K562 (cell line): ENCODE results near the gene DPP10. TPM values are rescaled to one million over a fixed set of nuclear protein-coding genes. Genes with fewer than 3 reads are reported as not detected.

Source experiments
- ATAC-seq: fragments of 200-7000 bp; cut with Tn5 transposase; 3 replicates; pipeline ENCODE4 v1.9.1; 2020; ENCODE audit warnings: moderate library complexity
- BruUV-seq: library from RNA; stranded (reverse); fragments of 400-500 nt; replicated peaks from 2 replicates; lab custom pipeline; 2021; lab: Mats Ljungman, UMichigan
- CTCF ChIA-PET: fragments of 300-600 bp; formaldehyde crosslinking; extraction: SDS; loops from one replicate; lab custom pipeline; 2021; ENCODE audit warnings: low intra/inter-chr PET ratio; lab: Yijun Ruan, JAX
- POLR2A ChIA-PET: fragments of 300-600, 350-650 bp; sonication (Branson Sonifier 250); formaldehyde crosslinking; extraction: SDS; loops from one replicate; lab custom pipeline; 2021; ENCODE audit warnings: antibody characterized with exemption, inconsistent platforms; lab: Yijun Ruan, JAX
- DNase-seq, 4 experiments: peaks; one replicate each; pipeline versions ENCODE4 v3.0.0 to v3.0.0-alpha.2; 2011 to 2018; ENCODE audit warnings: low spot score in 3 of 4, mixed read lengths in 3 of 4; ENCODE audit errors: extremely low read depth in 1 of 4
- FAIRE-seq: peaks from 2 replicates; lab custom pipeline; 2011; peaks lifted over from hg19 to GRCh38; lab: Jason Lieb, UNC
- H2AFZ ChIP-seq: 2 replicates; pipeline ENCODE4 v1.6.0; 2011; ENCODE audit warnings: low read depth, low read length, control low read depth, inconsistent platforms
- H3K27ac ChIP-seq: fragments of 200-600 bp; 3 replicates; pipeline ENCODE4 v1.8.0; 2011; ENCODE audit warnings: low read depth, mild to moderate bottlenecking, control low read depth, inconsistent platforms, low read length, moderate library complexity, mixed read lengths; ENCODE audit errors: extremely low read depth
- H3K27me3 ChIP-seq, 2 experiments: fragments of 300-600 bp in 1 of 2; 2 replicates in 1 of 2; 3 replicates in 1 of 2; pipeline versions ENCODE4 v1.6.0 to v1.8.0; 2011; ENCODE audit warnings: inconsistent platforms in 2 of 2, low read length in 2 of 2, mild to moderate bottlenecking in 1 of 2, mixed read lengths in 1 of 2, moderate library complexity in 1 of 2; ENCODE audit not compliant: control insufficient read depth in 2 of 2, insufficient read depth in 2 of 2
- H3K36me3 ChIP-seq: fragments of 300-600 bp; 3 replicates; pipeline ENCODE4 v1.8.0; 2011; ENCODE audit warnings: mild to moderate bottlenecking, low read length, inconsistent platforms; ENCODE audit not compliant: control insufficient read depth, insufficient read depth
- H3K4me1 ChIP-seq, 2 experiments: fragments of 200-600 bp in 1 of 2; replicated peaks in 1 of 2; 2 replicates in 1 of 2; 3 replicates in 1 of 2; pipeline versions ENCODE4 v1.5.1 to v1.8.0; 2011; ENCODE audit warnings: inconsistent platforms in 2 of 2, low read length in 2 of 2, mild to moderate bottlenecking in 1 of 2, mixed read lengths in 1 of 2, moderate library complexity in 1 of 2; ENCODE audit not compliant: control insufficient read depth in 2 of 2, insufficient read depth in 2 of 2
- H3K4me2 ChIP-seq: 2 replicates; pipeline ENCODE4 v1.6.1; 2011; ENCODE audit warnings: low read length, control low read depth, inconsistent platforms, mixed read lengths; ENCODE audit not compliant: insufficient read depth
- H3K4me3 ChIP-seq: fragments of 200-600 bp; sonication (generic), shearing (Covaris generic); 2 replicates; pipeline ENCODE4 v1.5.1; 2016; ENCODE audit warnings: control low read depth, inconsistent platforms
- H3K79me2 ChIP-seq: fragments of 200-600 bp; 3 replicates; pipeline ENCODE4 v1.8.0; 2011; ENCODE audit warnings: low read length, inconsistent platforms; ENCODE audit not compliant: control insufficient read depth, insufficient read depth
- H3K9ac ChIP-seq, 2 experiments: 2 replicates each; pipeline versions ENCODE4 v1.6.0 to v1.6.1; 2011; ENCODE audit warnings: low read depth in 2 of 2, low read length in 2 of 2, control low read depth in 1 of 2, inconsistent platforms in 1 of 2, mild to moderate bottlenecking in 1 of 2, mixed read lengths in 1 of 2; ENCODE audit not compliant: insufficient read depth in 1 of 2
- H3K9me1 ChIP-seq: one replicate; pipeline ENCODE4 v1.6.0; 2011; ENCODE audit warnings: inconsistent platforms, mild to moderate bottlenecking, low read length, moderate library complexity; ENCODE audit not compliant: control insufficient read depth, insufficient read depth
- H3K9me3 ChIP-seq: replicated peaks from 2 replicates; pipeline ENCODE4 v1.5.1; 2011; ENCODE audit warnings: low read depth, low read length, inconsistent platforms; ENCODE audit not compliant: control insufficient read depth, insufficient read depth
- H4K20me1 ChIP-seq: replicated peaks from 2 replicates; pipeline ENCODE4 v1.6.1; 2011; ENCODE audit warnings: low read length, inconsistent platforms, mixed read lengths; ENCODE audit not compliant: control insufficient read depth, insufficient read depth
- CCNT2 ChIP-seq: IDR thresholded peaks from 2 replicates; pipeline ENCODE4 v1.6.1; 2011; ENCODE audit warnings: borderline replicate concordance, low read depth, mild to moderate bottlenecking, moderate library complexity, mixed read lengths, low read length; ENCODE audit not compliant: insufficient read length; ENCODE audit errors: extremely low read depth
- NR1H2 ChIP-seq: sonication (generic); formaldehyde crosslinking; IDR thresholded peaks from 2 replicates; pipeline ENCODE4 v1.4.0; 2020; ENCODE audit warnings: mild to moderate bottlenecking, missing genetic modification reagents
- PHF20 ChIP-seq: fragments of 450-650 bp; IDR thresholded peaks from 2 replicates; pipeline ENCODE4 v1.6.1; 2018; ENCODE audit not compliant: partially characterized antibody
- RBFOX2 ChIP-seq: fragments of 200-400 bp; formaldehyde crosslinking; IDR thresholded peaks from 2 replicates; pipeline ENCODE4 v1.6.1; 2017; ENCODE audit warnings: low read depth, mild to moderate bottlenecking, low read length, moderate library complexity
- RFX7 ChIP-seq: fragments of 250-450 bp; sonication (Bioruptor Pico); IDR thresholded peaks from 2 replicates; pipeline ENCODE4 v1.5.1; 2021; ENCODE audit warnings: mild to moderate bottlenecking
- SMARCB1 ChIP-seq: IDR thresholded peaks from 2 replicates; pipeline ENCODE4 v1.6.1; 2011; ENCODE audit warnings: improper control_type of control experiment, low read depth; ENCODE audit not compliant: insufficient read length
- TEAD1 ChIP-seq, 2 experiments: fragments of 450-650 bp in 1 of 2; sonication (generic) in 1 of 2; formaldehyde crosslinking; IDR thresholded peaks; 2 replicates each; pipeline versions ENCODE4 v1.4.0 to v1.8.0; 2020 to 2022; ENCODE audit warnings: mild to moderate bottlenecking in 2 of 2, missing genetic modification reagents in 1 of 2
- XRCC5 ChIP-seq: fragments of 200-400 bp; formaldehyde crosslinking; IDR thresholded peaks from 2 replicates; pipeline ENCODE4 v1.6.1; 2017; ENCODE audit warnings: low read depth, mild to moderate bottlenecking, low read length
- ZNF184 ChIP-seq: sonication (generic); formaldehyde crosslinking; IDR thresholded peaks from 2 replicates; pipeline ENCODE4 v1.5.0; 2020; ENCODE audit warnings: missing genetic modification reagents
- ZNF23 ChIP-seq: fragments of 250-450 bp; sonication (Bioruptor Pico); IDR thresholded peaks from 2 replicates; pipeline ENCODE4 v1.4.0; 2020; ENCODE audit warnings: mild to moderate bottlenecking
- ZNF436 ChIP-seq: fragments of 250-450, 450-650 bp; sonication (Bioruptor Pico); formaldehyde crosslinking; IDR thresholded peaks from 2 replicates; pipeline ENCODE4 v1.7.0; 2020; ENCODE audit warnings: mild to moderate bottlenecking
- WGBS: fragments of 100-300 bp; shearing (Covaris generic); methylation state at CpG from one replicate; pipeline ENCODE4 v1.1.6; 2016; ENCODE audit warnings: low coverage, mixed read lengths; ENCODE audit not compliant: insufficient coverage; ENCODE audit errors: missing lambda C conversion rate; 5-methylcytosine and 5-hydroxymethylcytosine counted together
- in situ Hi-C: fragments of 300-500 bp; cut with MboI; formaldehyde crosslinking; loops from 4 replicates; pipeline ENCODE4 v1.15.0; 2018; ENCODE audit warnings: inconsistent platforms, mixed read lengths
- intact Hi-C: fragments of 100-400 bp; cut with micrococcal nuclease; formaldehyde crosslinking; loops from 2 replicates; pipeline ENCODE4 v1.14.2; 2022
- polyA plus RNA-seq, 8 experiments: library from polyadenylated mRNA; depleted of rRNA in 4 of 8; stranded (reverse) in 5 of 8; unstranded in 3 of 8; fragments of >200 nt; fragmentation: Nextera tagmentation in 2 of 8; fragmentation: Illumina TruSeq in 1 of 8; extraction: Ambion mirVana in 2 of 8; extraction: Trizol in 1 of 8; gene quantifications; 2 replicates each; pipeline versions ENCODE4 v1.2.1 to v1.2.3, GENCODE V29; 2011 to 2014; ENCODE audit warnings: inconsistent platforms in 1 of 8, missing spikeins in 1 of 8
- total RNA-seq, 7 experiments: library from RNA; depleted of rRNA in 6 of 7; stranded (reverse); fragments of >200 nt in 6 of 7; fragmentation: Illumina TruSeq in 2 of 7; extraction: Trizol in 2 of 7; gene quantifications; 2 replicates each; pipeline versions ENCODE4 v1.2.1 to v1.2.3, GENCODE V29; 2011 to 2021; ENCODE audit warnings: low replicate concordance in 1 of 7
- TF ChIP-seq, protein P1 (sequence below): fragments of 200-800 bp; sonication (Bioruptor generic); IDR thresholded peaks from 2 replicates; pipeline ENCODE4 v1.6.1; 2016; ENCODE audit warnings: missing genetic modification characterization, missing compliant biosample characterization

DPP10 gene
- total and polyA plus RNA-seq, 9 of the 15 experiments (the other 6 are each of a cell fraction or from before 2014, with no cell fraction given), result not detected

- H3K27me3 ChIP-seq, result no peaks in the 10 kb centered on the region
- no peak for TF ChIP-seq PHF20
- TF ChIP-seq SMARCB1, result no peak
- no peak for TF ChIP-seq TEAD1 (CRISPR knock-in tag; IDR thresholded peaks at IDR 0.05)
- no peak for TF ChIP-seq RBFOX2
- no peak for TF ChIP-seq CCNT2
- TF ChIP-seq, protein P1, sequence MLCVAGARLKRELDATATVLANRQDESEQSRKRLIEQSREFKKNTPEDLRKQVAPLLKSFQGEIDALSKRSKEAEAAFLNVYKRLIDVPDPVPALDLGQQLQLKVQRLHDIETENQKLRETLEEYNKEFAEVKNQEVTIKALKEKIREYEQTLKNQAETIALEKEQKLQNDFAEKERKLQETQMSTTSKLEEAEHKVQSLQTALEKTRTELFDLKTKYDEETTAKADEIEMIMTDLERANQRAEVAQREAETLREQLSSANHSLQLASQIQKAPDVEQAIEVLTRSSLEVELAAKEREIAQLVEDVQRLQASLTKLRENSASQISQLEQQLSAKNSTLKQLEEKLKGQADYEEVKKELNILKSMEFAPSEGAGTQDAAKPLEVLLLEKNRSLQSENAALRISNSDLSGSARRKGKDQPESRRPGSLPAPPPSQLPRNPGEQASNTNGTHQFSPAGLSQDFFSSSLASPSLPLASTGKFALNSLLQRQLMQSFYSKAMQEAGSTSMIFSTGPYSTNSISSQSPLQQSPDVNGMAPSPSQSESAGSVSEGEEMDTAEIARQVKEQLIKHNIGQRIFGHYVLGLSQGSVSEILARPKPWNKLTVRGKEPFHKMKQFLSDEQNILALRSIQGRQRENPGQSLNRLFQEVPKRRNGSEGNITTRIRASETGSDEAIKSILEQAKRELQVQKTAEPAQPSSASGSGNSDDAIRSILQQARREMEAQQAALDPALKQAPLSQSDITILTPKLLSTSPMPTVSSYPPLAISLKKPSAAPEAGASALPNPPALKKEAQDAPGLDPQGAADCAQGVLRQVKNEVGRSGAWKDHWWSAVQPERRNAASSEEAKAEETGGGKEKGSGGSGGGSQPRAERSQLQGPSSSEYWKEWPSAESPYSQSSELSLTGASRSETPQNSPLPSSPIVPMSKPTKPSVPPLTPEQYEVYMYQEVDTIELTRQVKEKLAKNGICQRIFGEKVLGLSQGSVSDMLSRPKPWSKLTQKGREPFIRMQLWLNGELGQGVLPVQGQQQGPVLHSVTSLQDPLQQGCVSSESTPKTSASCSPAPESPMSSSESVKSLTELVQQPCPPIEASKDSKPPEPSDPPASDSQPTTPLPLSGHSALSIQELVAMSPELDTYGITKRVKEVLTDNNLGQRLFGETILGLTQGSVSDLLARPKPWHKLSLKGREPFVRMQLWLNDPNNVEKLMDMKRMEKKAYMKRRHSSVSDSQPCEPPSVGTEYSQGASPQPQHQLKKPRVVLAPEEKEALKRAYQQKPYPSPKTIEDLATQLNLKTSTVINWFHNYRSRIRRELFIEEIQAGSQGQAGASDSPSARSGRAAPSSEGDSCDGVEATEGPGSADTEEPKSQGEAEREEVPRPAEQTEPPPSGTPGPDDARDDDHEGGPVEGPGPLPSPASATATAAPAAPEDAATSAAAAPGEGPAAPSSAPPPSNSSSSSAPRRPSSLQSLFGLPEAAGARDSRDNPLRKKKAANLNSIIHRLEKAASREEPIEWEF (CRISPR knock-in tag), result no peak
- no peak for TF ChIP-seq ZNF436 (CRISPR knock-in tag)
- TF ChIP-seq ZNF23 (CRISPR knock-in tag), result no peak
- TF ChIP-seq RFX7 (CRISPR knock-in tag), result no peak
- TF ChIP-seq NR1H2, result no peak
- TF ChIP-seq ZNF184 (CRISPR knock-in tag), result no peak
- TF ChIP-seq XRCC5, result no peak
- TF ChIP-seq, all 486 proteins: peak for 0
- no peak for FAIRE-seq
- no peaks in the 10 kb centered on the region for H4K20me1 ChIP-seq
- CTCF ChIA-PET, result no interaction called here
- H2AFZ ChIP-seq, result no peak overlapping the region
- H3K27ac ChIP-seq, result no peak overlapping the region
- no peak for ATAC-seq
- H3K9ac ChIP-seq, result no peak overlapping the region
- no peaks in the 10 kb centered on the region for H3K79me2 ChIP-seq
- DNase-seq, result no peak
- no peak overlapping the region for H3K4me3 ChIP-seq
- no peaks in the 10 kb centered on the region for H3K36me3 ChIP-seq
- intact Hi-C loops (no loop called here), in situ Hi-C loops (no loop called here)
- 0% methylated on average over 2 of the region's 2 CpGs for WGBS
- H3K9me1 ChIP-seq, result no peaks in the 10 kb centered on the region
- H3K9me3 ChIP-seq, result no peaks in the 10 kb centered on the region; the same call in 1 of the 2 replicates
- no TSS peak for BruUV-seq
- no peaks in the 10 kb centered on the region for H3K4me1 ChIP-seq
- no peak overlapping the region for H3K4me2 ChIP-seq
- POLR2A ChIA-PET, result no interaction called here
Observed at GRCh38 chr2:114800371-114800770, 357.9 kb downstream of the DPP10 start.
